Stimulated activated naive CD8-positive, alpha-beta T cell treated with anti-CD3 and anti-CD28 coated beads, Interleukin-15, amount 100 ng/mL, for 72 hours (primary cell): ENCODE measurements around the gene GMDS.

Experiments used
- ATAC-seq: fragments of 150-1000 bp; cut with Tn5 transposase; 2 replicates; pipeline ENCODE4 v1.10.0; 2021; ENCODE audit warnings: mild to moderate bottlenecking, moderate library complexity
- DNase-seq, 2 donors: peaks; one replicate each; pipeline ENCODE4 v3.0.0; 2021 to 2022
- H3K27ac Mint-ChIP-seq, 2 donors: one replicate each; pipeline ENCODE4 v1.8.0; 2022; ENCODE audit warnings: mild to moderate bottlenecking in 2 of 2, mixed read lengths in 2 of 2, moderate library complexity in 2 of 2
- H3K27me3 Mint-ChIP-seq: one replicate; pipeline ENCODE4 v1.8.0; 2022; ENCODE audit warnings: mixed read lengths
- H3K4me1 Mint-ChIP-seq: one replicate; pipeline ENCODE4 v1.8.0; 2022; ENCODE audit warnings: mild to moderate bottlenecking, mixed read lengths
- H3K4me3 Mint-ChIP-seq, 2 donors: one replicate each; pipeline ENCODE4 v1.8.0; 2022; ENCODE audit warnings: mild to moderate bottlenecking in 2 of 2, mixed read lengths in 2 of 2, moderate library complexity in 1 of 2
- H3K9me3 Mint-ChIP-seq, 2 donors: one replicate each; pipeline ENCODE4 v1.8.0; 2022; ENCODE audit warnings: mixed read lengths in 2 of 2

The GMDS gene

GRCh38 chr6:1819007-1819406 lies 426.4 kb downstream of the GMDS start:
- Mint-ChIP-seq H3K27ac (peak overlapping the region in 1 of 2 donors; percentile 19), H3K4me1 (no peaks in the 10 kb centered on the region), H3K27me3 (no peaks in the 10 kb centered on the region), H3K9me3 (no peaks in the 10 kb centered on the region), H3K4me3 (no peak overlapping the region)
- ATAC-seq (no peak), DNase-seq (no peak)

- H3K4me3 Mint-ChIP-seq = no peak overlapping the region
Measured at GRCh38 chr6:1817033-1817761, 428.2 kb downstream of the GMDS start.

GRCh38 chr6:1815827-1816452 lies 429.5 kb downstream of the GMDS start:
- Mint-ChIP-seq H3K27ac (no peak overlapping the region), H3K9me3 (no peaks in the 10 kb centered on the region), H3K4me1 (no peaks in the 10 kb centered on the region), H3K4me3 (no peak overlapping the region), H3K27me3 (no peaks in the 10 kb centered on the region)
- no peak for ATAC-seq
- DNase-seq = no peak

More at GRCh38 chr6:1817033-1817761, 428.2 kb downstream of the GMDS start:
- ATAC-seq = no peak
- no peaks in the 10 kb centered on the region for H3K9me3 Mint-ChIP-seq
- H3K27me3 Mint-ChIP-seq = no peaks in the 10 kb centered on the region
- H3K27ac Mint-ChIP-seq = no peak overlapping the region
- no peak for DNase-seq
- H3K4me1 Mint-ChIP-seq = no peaks in the 10 kb centered on the region

- DNase-seq = no peak
- no peak overlapping the region for H3K27ac Mint-ChIP-seq
- H3K4me1 Mint-ChIP-seq = no peaks in the 10 kb centered on the region
- H3K9me3 Mint-ChIP-seq = no peaks in the 10 kb centered on the region
- ATAC-seq = no peak
- no peaks in the 10 kb centered on the region for H3K27me3 Mint-ChIP-seq
- no peak overlapping the region for H3K4me3 Mint-ChIP-seq
Measured at GRCh38 chr6:1814279-1814678, 431.1 kb downstream of the GMDS start.

GRCh38 chr6:1812487-1812886 lies 432.9 kb downstream of the GMDS start:
- no peaks in the 10 kb centered on the region for H3K9me3 Mint-ChIP-seq
- DNase-seq (no peak), ATAC-seq (no peak)
- H3K4me3 Mint-ChIP-seq = no peak overlapping the region
- no peaks in the 10 kb centered on the region for H3K27me3 Mint-ChIP-seq
- no peak overlapping the region for H3K27ac Mint-ChIP-seq
- H3K4me1 Mint-ChIP-seq = no peaks in the 10 kb centered on the region

- H3K27ac Mint-ChIP-seq = no peak overlapping the region
- DNase-seq (no peak), ATAC-seq (no peak)
- H3K9me3 Mint-ChIP-seq = no peaks in the 10 kb centered on the region
- H3K27me3 Mint-ChIP-seq = no peaks in the 10 kb centered on the region
- H3K4me3 Mint-ChIP-seq = no peak overlapping the region
- H3K4me1 Mint-ChIP-seq = no peaks in the 10 kb centered on the region
Measured at GRCh38 chr6:1812034-1812433, 433.4 kb downstream of the GMDS start.

- no peaks in the 10 kb centered on the region for H3K27me3 Mint-ChIP-seq
Measured at GRCh38 chr6:1810880-1811279, 434.5 kb downstream of the GMDS start.

GRCh38 chr6:1809291-1809988 lies 436.0 kb downstream of the GMDS start:
- no peak overlapping the region for H3K27ac Mint-ChIP-seq
- DNase-seq (no peak), ATAC-seq (no peak)
- H3K9me3 Mint-ChIP-seq = no peaks in the 10 kb centered on the region
- no peak overlapping the region for H3K4me3 Mint-ChIP-seq
- no peaks in the 10 kb centered on the region for H3K27me3 Mint-ChIP-seq
- no peaks in the 10 kb centered on the region for H3K4me1 Mint-ChIP-seq

More at GRCh38 chr6:1810880-1811279, 434.5 kb downstream of the GMDS start:
- Mint-ChIP-seq H3K27ac (no peak overlapping the region), H3K9me3 (no peaks in the 10 kb centered on the region), H3K4me1 (no peaks in the 10 kb centered on the region), H3K4me3 (no peak overlapping the region)
- ATAC-seq = no peak
- DNase-seq = no peak

DNA sequence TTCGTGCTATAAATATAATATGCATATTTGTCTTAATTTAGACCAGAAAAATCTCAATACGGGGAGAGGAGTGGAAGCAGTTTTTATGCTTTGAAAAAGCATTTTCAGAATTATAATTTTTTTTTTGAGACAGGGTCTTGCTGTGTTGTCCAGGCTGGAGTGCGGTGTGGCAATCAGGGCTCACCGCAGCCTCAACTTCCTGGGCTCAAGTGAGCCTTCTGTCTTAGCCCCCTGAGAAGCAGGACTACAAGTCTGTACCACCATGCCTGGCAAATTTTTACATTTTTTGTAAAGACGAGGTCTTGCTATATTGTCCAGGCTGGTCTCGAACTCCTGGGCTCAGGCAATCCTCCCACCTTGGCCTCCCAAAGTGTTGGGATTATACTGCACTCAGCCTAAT lies 438.5 kb downstream of the GMDS start:
- Mint-ChIP-seq H3K4me1 (no peaks in the 10 kb centered on the region), H3K9me3 (no peaks in the 10 kb centered on the region), H3K27me3 (no peaks in the 10 kb centered on the region), H3K4me3 (no peak overlapping the region), H3K27ac (no peak overlapping the region)
- DNase-seq (no peak), ATAC-seq (no peak)

DNA sequence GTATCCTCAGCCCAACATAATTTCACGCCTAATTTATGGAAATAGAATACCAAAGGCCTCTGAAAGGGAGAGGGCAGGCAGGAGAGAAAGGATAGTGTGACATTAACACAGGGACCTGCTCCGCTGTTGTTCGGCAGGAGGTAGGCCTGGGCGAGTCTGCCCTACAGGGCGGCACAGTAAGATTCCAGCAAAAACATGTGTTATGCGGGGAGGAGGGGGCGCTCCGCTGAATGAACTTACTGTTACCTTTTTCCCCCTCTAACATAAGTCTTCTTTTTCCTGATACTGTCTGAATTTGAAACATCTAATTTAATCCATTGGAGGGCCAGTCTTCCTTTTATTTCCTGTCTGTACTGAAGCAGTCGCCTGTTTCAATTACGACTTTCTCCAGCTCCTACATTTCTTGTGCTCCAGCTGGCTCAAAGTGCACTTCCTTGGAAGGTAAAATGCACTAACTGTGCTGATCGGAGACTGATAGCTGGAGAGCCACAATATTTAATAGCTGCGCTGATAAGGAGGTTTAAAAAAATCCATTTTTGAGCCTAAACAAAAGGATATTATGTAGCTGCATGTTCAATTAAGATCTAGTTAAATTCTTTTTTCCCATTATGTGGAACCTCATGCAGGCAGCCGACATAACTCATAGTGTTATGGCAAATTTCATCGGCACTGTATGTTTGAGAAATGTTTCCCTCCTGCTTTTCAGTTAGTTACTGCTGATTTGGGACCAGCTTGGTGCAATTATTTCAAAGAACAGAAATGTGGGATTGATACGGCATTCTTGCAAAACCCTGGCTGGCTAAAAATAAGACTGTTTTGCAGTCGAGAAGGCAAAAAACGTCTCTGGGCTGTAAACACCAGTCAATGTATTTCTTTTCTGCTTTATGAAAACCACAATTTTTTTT lies 442.7 kb downstream of the GMDS start:
- DNase-seq (no peak), ATAC-seq (no peak)
- H3K27me3 Mint-ChIP-seq = no peaks in the 10 kb centered on the region
- H3K4me1 Mint-ChIP-seq = peaks cover 9% of the 10 kb centered on the region
- H3K9me3 Mint-ChIP-seq = no peaks in the 10 kb centered on the region
- no peak overlapping the region for H3K27ac Mint-ChIP-seq
- H3K4me3 Mint-ChIP-seq = no peak overlapping the region

DNA sequence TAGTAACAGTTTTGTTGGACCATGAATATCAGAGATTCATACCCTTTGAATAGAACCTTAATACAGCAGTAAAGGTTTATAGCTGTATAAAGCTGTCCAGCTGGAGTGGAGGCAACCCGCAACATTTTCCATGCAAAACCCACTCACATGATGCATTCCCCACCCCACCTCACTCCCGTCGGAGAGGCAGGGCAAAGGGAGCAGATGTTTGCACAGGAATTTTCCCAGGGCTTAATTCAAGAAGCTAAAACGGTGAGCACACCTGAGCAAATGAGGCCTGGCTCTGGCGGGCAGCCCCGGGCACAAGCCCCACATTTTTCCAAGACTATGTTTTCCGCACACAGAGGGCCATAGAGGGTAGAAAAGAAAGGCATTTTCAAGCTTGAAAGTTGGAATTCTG lies 444.0 kb downstream of the GMDS start:
- no peak overlapping the region for H3K4me3 Mint-ChIP-seq
- DNase-seq (no peak), ATAC-seq (no peak)
- no peaks in the 10 kb centered on the region for H3K9me3 Mint-ChIP-seq
- H3K27ac Mint-ChIP-seq = no peak overlapping the region
- H3K4me1 Mint-ChIP-seq = peaks cover 20% of the 10 kb centered on the region
- no peaks in the 10 kb centered on the region for H3K27me3 Mint-ChIP-seq

- Mint-ChIP-seq H3K4me1 (peaks cover 20% of the 10 kb centered on the region), H3K27me3 (no peaks in the 10 kb centered on the region), H3K27ac (no peak overlapping the region), H3K4me3 (no peak overlapping the region), H3K9me3 (no peaks in the 10 kb centered on the region)
- ATAC-seq (no peak), DNase-seq (no peak)
Measured at GRCh38 chr6:1800845-1801244, 444.6 kb downstream of the GMDS start.

DNA sequence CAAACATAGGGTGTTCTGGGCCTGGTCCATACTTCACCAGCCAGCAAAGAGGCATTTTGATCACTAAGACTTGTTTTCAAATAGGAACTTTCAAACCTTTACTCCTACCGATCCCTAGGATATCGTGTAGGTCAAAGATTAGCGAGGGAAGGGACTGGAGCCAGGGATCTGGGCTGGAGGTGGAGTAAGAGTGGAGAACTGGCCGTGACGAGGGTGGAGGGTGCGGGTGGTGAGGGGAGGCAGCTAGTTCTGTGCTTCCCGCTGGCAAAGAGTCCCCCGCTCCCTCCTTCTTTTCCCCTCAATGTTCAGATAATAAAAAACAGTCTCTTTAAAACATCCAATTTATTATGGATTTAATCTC lies 446.5 kb downstream of the GMDS start:
- no peak for ATAC-seq
- no peak for DNase-seq
- H3K27me3 Mint-ChIP-seq = no peaks in the 10 kb centered on the region
- H3K27ac Mint-ChIP-seq = no peak overlapping the region
- H3K4me3 Mint-ChIP-seq = no peak overlapping the region
- H3K4me1 Mint-ChIP-seq = peaks cover 20% of the 10 kb centered on the region
- no peaks in the 10 kb centered on the region for H3K9me3 Mint-ChIP-seq

- H3K27ac Mint-ChIP-seq = no peak overlapping the region
- H3K9me3 Mint-ChIP-seq = no peaks in the 10 kb centered on the region
- H3K4me3 Mint-ChIP-seq = no peak overlapping the region
- ATAC-seq (no peak), DNase-seq (no peak)
- no peaks in the 10 kb centered on the region for H3K27me3 Mint-ChIP-seq
- H3K4me1 Mint-ChIP-seq = peaks cover 20% of the 10 kb centered on the region
Measured at GRCh38 chr6:1798303-1798964, 447.0 kb downstream of the GMDS start.

DNA sequence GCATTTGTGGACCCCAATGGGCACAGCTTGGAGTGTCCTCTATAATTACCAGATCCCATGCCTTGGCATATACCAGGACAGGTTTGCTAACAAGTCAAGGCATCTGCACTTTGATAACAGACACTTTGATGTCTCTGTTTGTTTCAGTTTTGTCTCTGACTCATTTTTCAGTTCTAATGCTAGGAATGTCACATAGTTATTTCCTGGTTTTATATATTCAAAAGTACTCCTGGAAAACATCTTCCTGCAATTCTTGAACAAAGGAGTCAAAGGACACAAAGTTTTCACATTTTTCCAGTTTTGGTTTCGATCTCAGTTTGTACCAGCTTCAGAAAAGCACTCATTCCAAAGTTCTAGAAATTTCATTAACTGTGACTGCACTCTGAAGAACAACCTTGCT lies 447.6 kb downstream of the GMDS start:
- no peak overlapping the region for H3K27ac Mint-ChIP-seq
- no peaks in the 10 kb centered on the region for H3K9me3 Mint-ChIP-seq
- H3K27me3 Mint-ChIP-seq = no peaks in the 10 kb centered on the region
- no peak overlapping the region for H3K4me3 Mint-ChIP-seq
- H3K4me1 Mint-ChIP-seq = peaks cover 20% of the 10 kb centered on the region
- ATAC-seq (no peak), DNase-seq (no peak)
